ENCODE data around the gene SCO2. TPM values are rescaled to one million over a fixed set of nuclear protein-coding genes. Genes with fewer than 3 reads are reported as not detected.

SCO2 gene
- total RNA-seq, 1 experiment from 2014 or later, result 6.5 TPM

DNA sequence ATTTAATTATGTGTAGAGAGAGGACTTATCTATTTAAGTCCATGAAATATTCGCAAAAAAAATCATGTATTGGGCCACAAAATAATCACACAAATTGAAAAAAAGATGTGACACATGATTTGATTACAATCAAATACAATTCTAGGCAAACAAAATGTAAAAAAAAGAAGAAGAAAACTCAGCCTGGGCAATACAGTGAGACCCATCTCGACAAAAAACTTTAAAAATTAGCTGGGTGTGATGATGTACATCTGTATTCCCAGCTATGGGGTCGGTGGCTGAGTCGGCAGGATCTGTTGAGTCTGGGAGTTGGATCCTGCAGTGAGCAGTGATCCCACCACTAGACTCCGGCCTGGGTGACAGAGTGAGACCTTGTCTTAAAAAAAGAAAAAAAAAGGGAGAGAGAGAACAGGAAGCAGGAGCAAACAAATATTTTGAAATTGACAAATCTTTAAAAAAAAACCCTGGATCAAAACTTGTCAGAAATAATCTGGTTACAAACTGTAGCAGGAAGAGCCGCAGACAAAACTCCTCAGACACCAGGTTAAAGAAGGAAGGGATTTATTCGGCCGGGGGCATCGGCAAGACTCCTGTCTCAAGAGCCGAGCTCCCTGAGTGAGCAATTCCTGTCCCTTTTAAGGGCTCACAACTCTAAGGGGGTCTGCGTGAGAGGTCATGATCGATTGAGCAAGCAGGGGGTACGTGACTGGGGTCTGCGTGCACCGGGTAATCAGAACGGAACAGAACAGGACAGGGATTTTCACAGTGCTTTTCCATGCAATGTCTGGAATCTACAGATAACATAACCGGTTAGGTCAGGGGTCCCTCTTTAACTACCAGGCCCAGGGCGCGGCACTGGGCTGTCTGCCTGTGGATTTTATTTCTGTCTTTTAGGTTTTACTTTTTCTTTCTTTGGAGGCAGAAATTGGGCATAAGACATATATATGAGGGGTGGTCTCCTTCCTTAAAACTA, 7.7 kb upstream of the SCO2 start:
- H3K9me3 Mint-ChIP-seq (ENCODE audit: unreplicated experiment), result no peaks in the 10 kb centered on the region
- ChIA-PET CTCF (interaction anchor here (0.6 kb wide), 1 partner anchor 30 kb away, joined by 4 read pairs; the partner anchor contains the start of gene SYCE3), POLR2A (interaction anchor here (1.2 kb wide), 1 partner anchor 30 kb away, joined by 4 read pairs; the partner anchor contains the start of gene SYCE3)
- H3K27ac Mint-ChIP-seq (ENCODE audit: unreplicated experiment), result peak overlapping the region; percentile 86
- peak; percentile 45 to 62 for DNase-seq
- intact Hi-C loops (cut with micrococcal nuclease; ENCODE audit: unreplicated experiment), result loop anchor here (2.0 to 5.0 kb wide), 2 partner anchors 30 to 89 kb away; partner anchors contain the start of gene SYCE3
- Histone ChIP-seq H3K36me3 (ENCODE audit: control insufficient read depth, insufficient read depth, low read length) (no peaks in the 10 kb centered on the region), H3K4me3 (ENCODE audit: low read depth, low read length) (no peak overlapping the region), H3K9me3 (no peaks in the 10 kb centered on the region), H3K27me3 (replicated peaks; ENCODE audit: control insufficient read depth, insufficient read depth, low read length) (no peaks in the 10 kb centered on the region), H3K4me1 (peaks cover 29% of the 10 kb centered on the region)
- TF ChIP-seq, protein P1, sequence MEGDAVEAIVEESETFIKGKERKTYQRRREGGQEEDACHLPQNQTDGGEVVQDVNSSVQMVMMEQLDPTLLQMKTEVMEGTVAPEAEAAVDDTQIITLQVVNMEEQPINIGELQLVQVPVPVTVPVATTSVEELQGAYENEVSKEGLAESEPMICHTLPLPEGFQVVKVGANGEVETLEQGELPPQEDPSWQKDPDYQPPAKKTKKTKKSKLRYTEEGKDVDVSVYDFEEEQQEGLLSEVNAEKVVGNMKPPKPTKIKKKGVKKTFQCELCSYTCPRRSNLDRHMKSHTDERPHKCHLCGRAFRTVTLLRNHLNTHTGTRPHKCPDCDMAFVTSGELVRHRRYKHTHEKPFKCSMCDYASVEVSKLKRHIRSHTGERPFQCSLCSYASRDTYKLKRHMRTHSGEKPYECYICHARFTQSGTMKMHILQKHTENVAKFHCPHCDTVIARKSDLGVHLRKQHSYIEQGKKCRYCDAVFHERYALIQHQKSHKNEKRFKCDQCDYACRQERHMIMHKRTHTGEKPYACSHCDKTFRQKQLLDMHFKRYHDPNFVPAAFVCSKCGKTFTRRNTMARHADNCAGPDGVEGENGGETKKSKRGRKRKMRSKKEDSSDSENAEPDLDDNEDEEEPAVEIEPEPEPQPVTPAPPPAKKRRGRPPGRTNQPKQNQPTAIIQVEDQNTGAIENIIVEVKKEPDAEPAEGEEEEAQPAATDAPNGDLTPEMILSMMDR (IDR thresholded peaks at IDR 0.05; ENCODE audit: insufficient read depth in 1 of 2, low read depth in 1 of 2, low read length in 1 of 2, severe bottlenecking in 1 of 2, unreplicated experiment in 1 of 2), result no peak
- peaks cover 30% of the 10 kb centered on the region for H3K4me1 Mint-ChIP-seq (ENCODE audit: low read depth, unreplicated experiment)
- H3K27me3 Mint-ChIP-seq (ENCODE audit: insufficient read depth, unreplicated experiment), result no peaks in the 10 kb centered on the region
- BruUV-seq (replicated peaks), result TSS peak; percentile 65
- peaks cover 28% of the 10 kb centered on the region for H3K36me3 Mint-ChIP-seq (ENCODE audit: insufficient read depth, unreplicated experiment)
- H3K4me3 Mint-ChIP-seq (ENCODE audit: unreplicated experiment), result peak overlapping the region; percentile 81

DNA sequence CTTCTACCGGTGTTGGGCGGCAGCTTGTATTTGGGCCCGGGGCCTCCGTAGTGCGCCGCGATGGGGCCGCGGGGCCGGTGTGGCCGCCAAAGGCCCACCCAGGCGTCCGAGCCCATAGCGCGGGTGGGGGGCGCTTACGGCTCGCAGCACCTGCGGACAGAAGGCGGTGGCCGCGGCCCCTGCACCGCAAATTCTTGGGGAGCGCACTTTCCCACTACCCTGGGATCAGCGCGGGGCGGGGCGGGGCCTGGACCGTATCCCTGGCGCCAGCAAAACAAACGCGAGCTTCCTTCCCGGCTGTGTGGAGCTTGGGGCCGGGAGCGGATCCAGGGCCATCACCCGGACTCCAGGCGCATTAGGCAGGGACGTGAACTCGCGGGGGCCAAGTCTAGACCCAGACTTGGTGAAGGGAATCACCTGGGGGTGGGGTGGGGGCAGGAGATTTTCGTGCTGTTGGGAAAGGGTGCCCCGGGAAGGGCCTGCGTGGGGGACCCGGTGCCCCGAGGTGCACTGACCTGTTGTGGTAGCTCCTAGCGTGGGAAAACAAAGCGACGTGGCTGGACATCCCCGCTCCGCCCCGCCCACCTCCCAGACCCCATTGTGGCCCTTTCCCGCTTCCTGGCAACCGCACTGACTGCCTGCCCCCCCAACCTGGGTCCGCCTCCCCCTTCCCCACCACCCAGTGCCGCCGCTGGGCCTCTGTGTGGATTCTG, 6.7 kb upstream of the SCO2 start:
- peak overlapping the region; percentile 68 for H3K4me3 ChIP-seq (ENCODE audit: low read depth, low read length)
- intact Hi-C loops (cut with micrococcal nuclease; ENCODE audit: unreplicated experiment), result loop anchor here (2.0 to 5.0 kb wide), 2 partner anchors 31 to 90 kb away; partner anchors contain the start of gene SYCE3
- peak; percentile 69 to 78 for DNase-seq
- H3K9me3 ChIP-seq, result no peaks in the 10 kb centered on the region
- Mint-ChIP-seq H3K27ac (ENCODE audit: unreplicated experiment) (peak overlapping the region; percentile 86), H3K4me1 (ENCODE audit: low read depth, unreplicated experiment) (peaks cover 27% of the 10 kb centered on the region), H3K36me3 (ENCODE audit: insufficient read depth, unreplicated experiment) (peaks cover 30% of the 10 kb centered on the region), H3K9me3 (ENCODE audit: unreplicated experiment) (no peaks in the 10 kb centered on the region), H3K27me3 (ENCODE audit: insufficient read depth, unreplicated experiment) (no peaks in the 10 kb centered on the region), H3K4me3 (ENCODE audit: unreplicated experiment) (peak overlapping the region; percentile 81)
- CTCF ChIA-PET, result interaction anchor here (0.7 to 1.0 kb wide), 3 partner anchors 24 to 89 kb away, joined by 3 to 7 read pairs (median 4); partner anchors contain the start of genes LMF2 and SYCE3
- POLR2A ChIA-PET, result interaction anchor here (0.7 to 1.5 kb wide), 5 partner anchors 15 to 238 kb away, joined by 3 to 7 read pairs (median 4); partner anchors contain the start of genes CHKB, LMF2 and SYCE3
- no TSS peak for BruUV-seq (replicated peaks)
- TF ChIP-seq, protein P1 (IDR thresholded peaks at IDR 0.05; ENCODE audit: insufficient read depth in 1 of 2, low read depth in 1 of 2, low read length in 1 of 2, severe bottlenecking in 1 of 2, unreplicated experiment in 1 of 2), result no peak
- no peaks in the 10 kb centered on the region for H3K36me3 ChIP-seq (ENCODE audit: control insufficient read depth, insufficient read depth, low read length)
- no peaks in the 10 kb centered on the region for H3K27me3 ChIP-seq (replicated peaks; ENCODE audit: control insufficient read depth, insufficient read depth, low read length)
- peaks cover 30% of the 10 kb centered on the region for H3K4me1 ChIP-seq

Data from Caco-2 (cell line).